SK-N-MC (cell line): ENCODE results near the gene FUT8.

Experiments used
- DNase-seq: peaks from one replicate; pipeline ENCODE4 v3.0.0-alpha.2; 2011; ENCODE audit warnings: low read depth, low spot score
- H3K27ac ChIP-seq: fragments of 200-600 bp; sonication (generic); 2 replicates; pipeline ENCODE4 v1.5.1; 2016; ENCODE audit warnings: mixed run types
- H3K36me3 ChIP-seq: fragments of 200-600 bp; sonication (generic); 2 replicates; pipeline ENCODE4 v1.6.1; 2017; ENCODE audit warnings: antibody characterized with exemption, low read length, mixed read lengths; ENCODE audit not compliant: insufficient read depth
- H3K4me3 ChIP-seq: fragments of 200-600 bp; sonication (generic); 2 replicates; pipeline ENCODE4 v1.5.1; 2016
- H3K9ac ChIP-seq: fragments of 200-600 bp; sonication (generic); 2 replicates; pipeline ENCODE4 v1.8.0; 2017; ENCODE audit warnings: mixed run types, mixed read lengths; ENCODE audit not compliant: insufficient read length
- H3K9me3 ChIP-seq: fragments of 200-600 bp; sonication (generic); 2 replicates; pipeline ENCODE4 v1.6.1; 2017; ENCODE audit warnings: low read depth, mild to moderate bottlenecking, antibody characterized with exemption, low read length, moderate library complexity, mixed read lengths
- EZH2 ChIP-seq: fragments of 200-600 bp; sonication (generic); IDR thresholded peaks from one replicate; pipeline ENCODE4 v1.6.1; 2017; ENCODE audit warnings: antibody characterized with exemption
- FOXP2 ChIP-seq: optimal IDR thresholded peaks from 2 replicates; pipeline ENCODE3; 2011; ENCODE audit warnings: mild to moderate bottlenecking, moderate library complexity; ENCODE audit not compliant: insufficient read depth; ENCODE audit errors: extremely low read length, control extremely low read depth
- POLR2AphosphoS5 ChIP-seq: IDR thresholded peaks from 2 replicates; pipeline ENCODE4 v1.6.1; 2012; ENCODE audit warnings: mild to moderate bottlenecking, low read depth, low read length, borderline replicate concordance

The FUT8 gene

DNA sequence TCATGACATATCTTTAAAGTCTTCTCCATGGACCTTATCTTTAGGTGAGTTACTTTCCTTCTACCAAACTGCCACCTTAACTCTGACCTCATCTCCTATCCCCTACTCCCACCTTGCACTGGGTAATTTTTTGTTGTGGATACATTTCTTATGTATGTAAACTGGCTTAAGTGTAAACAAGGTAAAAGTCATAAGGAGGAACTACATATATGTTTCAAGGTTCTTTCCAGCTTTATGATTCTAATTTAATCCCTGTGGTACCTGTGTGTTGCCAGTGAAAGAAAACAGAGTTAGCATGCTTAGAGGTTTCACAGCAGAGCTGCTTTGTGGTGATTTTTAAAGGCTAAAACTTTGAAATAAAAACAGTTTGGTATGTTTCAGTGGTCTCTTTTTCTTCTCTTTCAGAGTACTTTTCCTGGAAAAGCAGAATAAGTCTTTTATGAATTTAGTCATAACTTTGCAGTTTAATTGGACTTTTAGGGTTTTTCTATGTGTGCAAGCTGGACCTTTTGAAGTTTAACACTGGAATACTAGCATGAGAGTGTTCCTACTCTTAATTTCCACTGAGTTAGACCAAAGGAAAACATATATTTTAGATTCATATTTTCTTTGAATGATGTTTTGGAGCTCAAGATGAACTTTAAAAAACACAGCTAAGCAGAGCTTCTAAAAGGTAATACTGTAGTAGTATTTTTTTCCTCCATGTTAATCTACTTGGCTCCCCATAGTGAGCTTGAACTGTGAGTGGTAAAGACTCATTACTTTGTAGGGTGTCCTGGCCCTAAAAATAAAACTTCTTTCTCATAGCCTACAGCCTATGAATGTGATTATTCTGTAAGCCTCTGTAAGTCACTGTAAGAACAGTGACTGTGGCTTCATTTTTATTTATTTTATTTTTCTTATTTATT, 105.4 kb downstream of the FUT8 start:
- Histone ChIP-seq H3K27ac (0 out of 2 replicates have a peak overlapping the region, but pooled peaks have one; percentile 6), H3K9me3 (no peaks in the 10 kb centered on the region), H3K9ac (no peak overlapping the region), H3K36me3 (peaks cover 6% of the 10 kb centered on the region), H3K4me3 (no peak overlapping the region)
- TF ChIP-seq EZH2 (no peak), POLR2AphosphoS5 (no peak), FOXP2 (no peak)
- DNase-seq, result no peak

DNA sequence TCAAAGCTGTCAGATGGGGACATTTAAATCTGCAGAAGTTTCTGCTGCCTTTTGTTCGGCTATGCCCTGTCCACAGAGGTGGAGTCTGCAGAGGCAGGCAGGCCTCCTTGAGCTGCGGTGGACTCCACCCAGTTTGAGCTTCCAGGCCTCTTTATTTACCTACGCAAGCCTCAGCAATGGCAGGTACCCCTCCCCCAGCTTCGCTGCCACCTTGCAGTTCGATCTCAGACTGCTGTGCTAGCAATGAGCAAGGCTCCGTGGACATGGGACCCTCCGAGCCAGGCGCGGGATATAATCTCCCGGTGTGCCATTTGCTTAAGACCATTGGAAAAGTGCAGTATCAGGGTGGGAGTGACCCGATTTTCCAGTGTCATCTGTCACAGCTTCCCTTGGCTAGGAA, 115.5 kb downstream of the FUT8 start:
- DNase-seq, result no peak
- Histone ChIP-seq H3K4me3 (no peak overlapping the region), H3K9me3 (peaks cover 13% of the 10 kb centered on the region), H3K36me3 (no peaks in the 10 kb centered on the region; the same call in 1 of the 2 replicates), H3K9ac (no peak overlapping the region), H3K27ac (no peak overlapping the region)
- TF ChIP-seq EZH2 (no peak), FOXP2 (no peak), POLR2AphosphoS5 (no peak)

- H3K9ac ChIP-seq, result no peak overlapping the region
- DNase-seq, result no peak
These were observed 118.6 kb downstream of the FUT8 start for GRCh38 chr14:65531148-65531547.

DNA sequence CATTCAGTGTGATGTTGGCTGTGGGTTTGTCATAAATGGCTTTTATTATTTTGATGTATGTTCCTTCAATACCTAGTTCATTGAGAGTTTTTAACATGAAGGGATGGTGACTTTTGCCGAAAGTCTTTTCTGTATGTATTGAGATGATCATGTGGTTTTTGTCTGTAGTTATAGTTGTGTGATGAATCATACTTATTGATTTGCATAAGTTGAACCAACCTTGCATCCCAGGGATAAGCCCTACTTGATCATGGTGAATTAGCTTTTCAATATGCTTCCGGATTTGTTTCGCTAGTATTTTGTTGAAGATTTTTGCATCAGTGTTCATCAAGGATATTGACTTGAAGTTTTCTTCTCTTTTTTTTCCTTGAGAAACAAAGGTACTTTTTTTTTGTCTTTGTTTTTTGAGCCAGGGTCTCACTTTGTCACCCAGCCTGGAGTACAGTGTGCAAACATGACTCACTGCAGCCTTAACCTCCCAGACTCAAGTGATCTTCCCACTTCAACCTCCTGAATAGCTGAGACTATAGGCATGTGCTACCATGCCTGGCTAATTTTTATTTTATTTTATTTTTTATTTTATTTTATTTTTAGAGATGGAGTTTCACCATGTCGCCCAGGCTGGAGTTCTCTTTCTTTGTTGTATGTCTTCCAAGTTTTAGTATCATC, 121.3 kb downstream of the FUT8 start:
- no peak overlapping the region for H3K27ac ChIP-seq
- no peak overlapping the region for H3K4me3 ChIP-seq
- no peak overlapping the region for H3K9ac ChIP-seq
- TF ChIP-seq FOXP2 (no peak), POLR2AphosphoS5 (no peak), EZH2 (no peak)
- no peak for DNase-seq
- peaks cover 7% of the 10 kb centered on the region for H3K36me3 ChIP-seq
- H3K9me3 ChIP-seq, result peaks cover 16% of the 10 kb centered on the region

More at GRCh38 chr14:65531148-65531547, 118.6 kb downstream of the FUT8 start:
- Histone ChIP-seq H3K9me3 (peaks cover 16% of the 10 kb centered on the region), H3K4me3 (no peak overlapping the region), H3K27ac (no peak overlapping the region), H3K36me3 (no peaks in the 10 kb centered on the region; the same call in 1 of the 2 replicates)
- TF ChIP-seq EZH2 (no peak), FOXP2 (no peak), POLR2AphosphoS5 (no peak)

GRCh38 chr14:65536781-65537423, 124.4 kb downstream of the FUT8 start:
- Histone ChIP-seq H3K27ac (no peak overlapping the region), H3K4me3 (no peak overlapping the region), H3K36me3 (peaks cover 13% of the 10 kb centered on the region), H3K9me3 (peaks cover 12% of the 10 kb centered on the region; the same call in 1 of the 2 replicates), H3K9ac (no peak overlapping the region)
- DNase-seq, result no peak
- TF ChIP-seq FOXP2 (no peak), EZH2 (no peak), POLR2AphosphoS5 (no peak)

- H3K27ac ChIP-seq, result no peak overlapping the region; the same call in 1 of the 2 replicates
- H3K9ac ChIP-seq, result no peak overlapping the region
- TF ChIP-seq POLR2AphosphoS5, result no peak
- TF ChIP-seq FOXP2, result no peak
- no peak for TF ChIP-seq EZH2
- no peak for DNase-seq
- no peaks in the 10 kb centered on the region for H3K9me3 ChIP-seq
- 0 out of 2 replicates have a peak, but pooled peaks cover 3% of the 10 kb centered on the region for H3K36me3 ChIP-seq
- no peak overlapping the region for H3K4me3 ChIP-seq
These were observed 136.3 kb downstream of the FUT8 start for GRCh38 chr14:65548878-65549277.

DNA sequence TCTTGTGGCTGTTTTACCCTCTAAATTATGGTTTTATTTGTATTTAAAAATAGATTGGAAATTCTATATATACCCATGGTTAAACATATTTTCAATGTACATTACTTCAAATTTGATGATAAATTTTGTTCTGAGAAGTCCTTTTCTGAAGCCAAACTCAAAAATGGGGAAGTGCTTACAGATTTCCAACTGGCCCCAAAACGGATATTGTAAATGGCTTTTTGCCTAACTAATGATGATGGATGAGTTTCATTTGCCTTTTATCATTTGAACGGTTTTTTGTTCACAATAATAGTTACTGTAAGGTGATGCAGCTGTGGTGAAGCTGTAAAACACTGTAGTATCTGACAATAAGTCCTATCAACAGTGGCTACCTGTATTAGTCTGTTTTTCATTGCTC, 136.9 kb downstream of the FUT8 start:
- Histone ChIP-seq H3K36me3 (0 out of 2 replicates have a peak, but pooled peaks cover 3% of the 10 kb centered on the region), H3K4me3 (no peak overlapping the region), H3K9ac (no peak overlapping the region), H3K27ac (no peak overlapping the region), H3K9me3 (no peaks in the 10 kb centered on the region)
- TF ChIP-seq FOXP2 (no peak), POLR2AphosphoS5 (no peak), EZH2 (no peak)
- DNase-seq, result no peak

DNA sequence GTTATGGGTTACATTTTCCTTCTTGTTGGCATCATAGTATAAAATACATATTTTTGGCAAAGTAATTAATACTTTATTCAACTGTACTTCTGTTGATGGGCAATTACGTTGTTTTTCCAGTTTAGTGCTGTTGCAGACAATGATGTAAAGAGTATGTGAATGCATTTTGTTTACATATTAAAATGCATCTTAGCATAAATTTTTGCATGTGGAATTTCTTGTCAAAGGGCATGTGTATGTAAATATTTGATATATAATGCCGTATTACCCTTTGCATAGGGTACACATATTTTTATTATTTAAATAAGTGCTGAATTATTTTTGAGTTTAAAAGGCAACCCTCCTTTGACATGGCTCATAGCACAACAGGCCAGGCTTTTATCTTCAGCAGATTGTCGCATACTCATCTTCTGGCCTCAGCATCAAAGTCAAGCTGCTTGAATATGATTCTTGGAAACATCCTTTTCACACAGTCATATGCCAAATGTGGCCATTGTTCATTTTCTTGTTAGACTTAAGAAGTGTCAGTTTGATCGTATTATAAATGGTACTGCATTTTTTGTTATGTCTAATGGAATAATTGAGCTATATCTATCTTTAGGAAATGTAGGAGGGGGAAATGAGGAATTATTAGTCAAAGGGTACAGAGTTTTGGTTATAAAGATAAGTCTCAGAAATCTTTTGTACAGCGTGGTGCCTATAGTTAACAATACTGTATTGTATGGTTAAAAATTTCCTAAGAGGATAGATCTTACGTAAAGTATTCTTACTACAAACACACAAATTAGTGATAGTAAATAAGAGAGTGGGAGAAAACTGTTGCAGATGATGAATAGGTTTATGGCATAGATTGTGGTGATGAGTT, 138.5 kb downstream of the FUT8 start:
- H3K9me3 ChIP-seq, result no peaks in the 10 kb centered on the region
- H3K4me3 ChIP-seq, result no peak overlapping the region
- no peak overlapping the region for H3K9ac ChIP-seq
- 0 out of 2 replicates have a peak, but pooled peaks cover 3% of the 10 kb centered on the region for H3K36me3 ChIP-seq
- H3K27ac ChIP-seq, result no peak overlapping the region; the same call in 1 of the 2 replicates
- no peak for DNase-seq
- TF ChIP-seq EZH2 (no peak), POLR2AphosphoS5 (no peak), FOXP2 (no peak)
